Measurements from ENCODE around the gene OGFRL1.

GRCh38 chr6:71248306-71248765, 40.3 kb upstream of the OGFRL1 start:
- TF ChIP-seq, protein P1, sequence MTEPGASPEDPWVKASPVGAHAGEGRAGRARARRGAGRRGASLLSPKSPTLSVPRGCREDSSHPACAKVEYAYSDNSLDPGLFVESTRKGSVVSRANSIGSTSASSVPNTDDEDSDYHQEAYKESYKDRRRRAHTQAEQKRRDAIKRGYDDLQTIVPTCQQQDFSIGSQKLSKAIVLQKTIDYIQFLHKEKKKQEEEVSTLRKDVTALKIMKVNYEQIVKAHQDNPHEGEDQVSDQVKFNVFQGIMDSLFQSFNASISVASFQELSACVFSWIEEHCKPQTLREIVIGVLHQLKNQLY (CRISPR knock-in tag; IDR thresholded peaks at IDR 0.05): no peak
- no peak for TF ChIP-seq USF2 (CRISPR knock-in tag; IDR thresholded peaks at IDR 0.05)
- TF ChIP-seq, protein P2, sequence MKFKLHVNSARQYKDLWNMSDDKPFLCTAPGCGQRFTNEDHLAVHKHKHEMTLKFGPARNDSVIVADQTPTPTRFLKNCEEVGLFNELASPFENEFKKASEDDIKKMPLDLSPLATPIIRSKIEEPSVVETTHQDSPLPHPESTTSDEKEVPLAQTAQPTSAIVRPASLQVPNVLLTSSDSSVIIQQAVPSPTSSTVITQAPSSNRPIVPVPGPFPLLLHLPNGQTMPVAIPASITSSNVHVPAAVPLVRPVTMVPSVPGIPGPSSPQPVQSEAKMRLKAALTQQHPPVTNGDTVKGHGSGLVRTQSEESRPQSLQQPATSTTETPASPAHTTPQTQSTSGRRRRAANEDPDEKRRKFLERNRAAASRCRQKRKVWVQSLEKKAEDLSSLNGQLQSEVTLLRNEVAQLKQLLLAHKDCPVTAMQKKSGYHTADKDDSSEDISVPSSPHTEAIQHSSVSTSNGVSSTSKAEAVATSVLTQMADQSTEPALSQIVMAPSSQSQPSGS (CRISPR knock-in tag; IDR thresholded peaks at IDR 0.05; ENCODE audit: borderline replicate concordance, low read depth): no peak
- TF ChIP-seq STAT6 (CRISPR knock-in tag; conservative IDR thresholded peaks at IDR 0.05; ENCODE audit: low read depth): no peak
- no peak for TF ChIP-seq CTCF (IDR thresholded peaks at IDR 0.05)
- no peak for TF ChIP-seq SP1 (CRISPR knock-in tag; conservative IDR thresholded peaks at IDR 0.05)
- no peak for TF ChIP-seq EMX1 (CRISPR knock-in tag; IDR thresholded peaks at IDR 0.05)

Measured in WTC11 (cell line).